Transverse colon (tissue), 4 donors: ENCODE data around the gene ASB4.

ENCODE experiments used
- EP300 ChIP-seq: sonication (generic); formaldehyde crosslinking; IDR thresholded peaks from one replicate; pipeline ENCODE4 v1.6.1; 2017; ENCODE audit warnings: antibody characterized with exemption, low read depth
- POLR2A ChIP-seq: fragments of 450-650 bp; IDR thresholded peaks from one replicate; pipeline ENCODE4 v1.6.1; 2016; ENCODE audit warnings: antibody characterized with exemption, mild to moderate bottlenecking, moderate library complexity
- POLR2AphosphoS5 ChIP-seq, 3 donors: sonication (generic); formaldehyde crosslinking; IDR thresholded peaks; one replicate each; pipeline ENCODE4 v1.6.1; 2016; ENCODE audit warnings: antibody characterized with exemption in 3 of 3
- TF ChIP-seq, protein P1 (sequence below), 5 experiments: fragments of 200-600 bp in 3 of 5; fragments of 450-650 bp in 2 of 5; sonication (generic) in 3 of 5; IDR thresholded peaks; 1 replicate in 2 of 5; 2 replicates in 3 of 5; pipeline ENCODE4 v1.5.1; 2016 to 2017; ENCODE audit warnings: antibody characterized with exemption in 5 of 5, inconsistent platforms in 3 of 5, mild to moderate bottlenecking in 2 of 5, moderate library complexity in 1 of 5

DNA sequence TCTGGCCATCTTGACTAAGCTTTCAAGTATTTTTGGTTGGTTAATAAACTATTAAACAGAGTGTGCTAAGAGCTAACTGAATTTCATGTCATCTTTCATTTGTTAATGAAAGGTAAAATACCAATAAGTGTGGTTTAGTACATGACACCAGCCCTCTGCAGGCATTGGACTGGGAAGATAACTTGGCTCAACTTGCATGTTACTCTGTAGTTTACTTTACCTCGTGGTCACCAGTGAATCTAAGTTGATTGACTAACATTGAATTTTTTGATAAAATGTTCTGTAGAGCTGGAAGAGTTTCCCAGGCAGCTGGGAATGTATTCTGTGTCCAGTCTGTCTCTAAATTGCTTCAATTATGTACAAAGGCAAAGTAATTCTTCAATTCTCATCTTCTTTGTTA is 49.9 kb downstream of the ASB4 start:
- TF ChIP-seq, protein P1, sequence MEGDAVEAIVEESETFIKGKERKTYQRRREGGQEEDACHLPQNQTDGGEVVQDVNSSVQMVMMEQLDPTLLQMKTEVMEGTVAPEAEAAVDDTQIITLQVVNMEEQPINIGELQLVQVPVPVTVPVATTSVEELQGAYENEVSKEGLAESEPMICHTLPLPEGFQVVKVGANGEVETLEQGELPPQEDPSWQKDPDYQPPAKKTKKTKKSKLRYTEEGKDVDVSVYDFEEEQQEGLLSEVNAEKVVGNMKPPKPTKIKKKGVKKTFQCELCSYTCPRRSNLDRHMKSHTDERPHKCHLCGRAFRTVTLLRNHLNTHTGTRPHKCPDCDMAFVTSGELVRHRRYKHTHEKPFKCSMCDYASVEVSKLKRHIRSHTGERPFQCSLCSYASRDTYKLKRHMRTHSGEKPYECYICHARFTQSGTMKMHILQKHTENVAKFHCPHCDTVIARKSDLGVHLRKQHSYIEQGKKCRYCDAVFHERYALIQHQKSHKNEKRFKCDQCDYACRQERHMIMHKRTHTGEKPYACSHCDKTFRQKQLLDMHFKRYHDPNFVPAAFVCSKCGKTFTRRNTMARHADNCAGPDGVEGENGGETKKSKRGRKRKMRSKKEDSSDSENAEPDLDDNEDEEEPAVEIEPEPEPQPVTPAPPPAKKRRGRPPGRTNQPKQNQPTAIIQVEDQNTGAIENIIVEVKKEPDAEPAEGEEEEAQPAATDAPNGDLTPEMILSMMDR (IDR thresholded peaks at IDR 0.05), result no peak
- TF ChIP-seq POLR2A, result no peak
- TF ChIP-seq POLR2AphosphoS5 (IDR thresholded peaks at IDR 0.05), result no peak
- no peak for TF ChIP-seq EP300
